Measurements from ENCODE around the gene MAGI1. TPM values are rescaled to one million over a fixed set of nuclear protein-coding genes. Genes with fewer than 3 reads are reported as not detected.

MAGI1 gene
- total RNA-seq, 2 experiments from 2014 or later, result 0.47 to 0.51 TPM

GRCh38 chr3:65647369-65647768 lies 391.3 kb downstream of the MAGI1 start:
- POLR2A ChIA-PET, result no interaction called here
- Mint-ChIP-seq H3K9me3 (peaks cover 15% of the 10 kb centered on the region), H3K27ac (no peak overlapping the region), H3K4me1 (ENCODE audit: low read depth) (no peaks in the 10 kb centered on the region), H3K36me3 (ENCODE audit: low read depth) (no peaks in the 10 kb centered on the region), H3K4me3 (no peak overlapping the region), H3K27me3 (no peaks in the 10 kb centered on the region)
- intact Hi-C loops (cut with micrococcal nuclease), result no loop called here
- ATAC-seq (no peak), DNase-seq (no peak)
- CTCF ChIA-PET, result no interaction called here
- TF ChIP-seq, protein P1, sequence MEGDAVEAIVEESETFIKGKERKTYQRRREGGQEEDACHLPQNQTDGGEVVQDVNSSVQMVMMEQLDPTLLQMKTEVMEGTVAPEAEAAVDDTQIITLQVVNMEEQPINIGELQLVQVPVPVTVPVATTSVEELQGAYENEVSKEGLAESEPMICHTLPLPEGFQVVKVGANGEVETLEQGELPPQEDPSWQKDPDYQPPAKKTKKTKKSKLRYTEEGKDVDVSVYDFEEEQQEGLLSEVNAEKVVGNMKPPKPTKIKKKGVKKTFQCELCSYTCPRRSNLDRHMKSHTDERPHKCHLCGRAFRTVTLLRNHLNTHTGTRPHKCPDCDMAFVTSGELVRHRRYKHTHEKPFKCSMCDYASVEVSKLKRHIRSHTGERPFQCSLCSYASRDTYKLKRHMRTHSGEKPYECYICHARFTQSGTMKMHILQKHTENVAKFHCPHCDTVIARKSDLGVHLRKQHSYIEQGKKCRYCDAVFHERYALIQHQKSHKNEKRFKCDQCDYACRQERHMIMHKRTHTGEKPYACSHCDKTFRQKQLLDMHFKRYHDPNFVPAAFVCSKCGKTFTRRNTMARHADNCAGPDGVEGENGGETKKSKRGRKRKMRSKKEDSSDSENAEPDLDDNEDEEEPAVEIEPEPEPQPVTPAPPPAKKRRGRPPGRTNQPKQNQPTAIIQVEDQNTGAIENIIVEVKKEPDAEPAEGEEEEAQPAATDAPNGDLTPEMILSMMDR (IDR thresholded peaks at IDR 0.05), result no peak

DNA sequence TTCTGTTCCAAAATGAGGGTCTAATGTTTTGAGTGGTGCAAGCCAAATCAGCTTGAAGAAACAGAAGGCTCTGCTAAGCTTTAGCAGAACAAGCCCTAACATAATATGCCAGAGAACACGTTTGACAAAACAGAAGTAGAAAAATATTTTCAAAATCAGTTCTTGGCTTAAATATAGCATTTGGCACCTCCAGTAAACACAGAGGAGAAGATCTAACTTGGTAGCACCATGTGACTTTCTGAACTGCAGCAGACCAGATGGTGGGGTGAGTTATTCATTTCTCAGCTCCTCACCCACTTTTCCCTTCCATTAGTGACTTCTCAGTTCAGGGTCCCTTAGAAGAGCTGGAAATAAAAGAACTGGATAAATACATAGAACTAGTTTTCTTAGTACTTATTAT lies 395.8 kb downstream of the MAGI1 start:
- Mint-ChIP-seq H3K36me3 (ENCODE audit: low read depth) (no peaks in the 10 kb centered on the region), H3K4me3 (no peak overlapping the region), H3K27ac (no peak overlapping the region), H3K9me3 (peaks cover 11% of the 10 kb centered on the region), H3K27me3 (no peaks in the 10 kb centered on the region), H3K4me1 (ENCODE audit: low read depth) (no peaks in the 10 kb centered on the region)
- TF ChIP-seq, protein P1 (IDR thresholded peaks at IDR 0.05), result no peak
- ATAC-seq (no peak), DNase-seq (no peak)
- POLR2A ChIA-PET, result no interaction called here
- intact Hi-C loops (cut with micrococcal nuclease), result no loop called here
- CTCF ChIA-PET, result no interaction called here

DNA sequence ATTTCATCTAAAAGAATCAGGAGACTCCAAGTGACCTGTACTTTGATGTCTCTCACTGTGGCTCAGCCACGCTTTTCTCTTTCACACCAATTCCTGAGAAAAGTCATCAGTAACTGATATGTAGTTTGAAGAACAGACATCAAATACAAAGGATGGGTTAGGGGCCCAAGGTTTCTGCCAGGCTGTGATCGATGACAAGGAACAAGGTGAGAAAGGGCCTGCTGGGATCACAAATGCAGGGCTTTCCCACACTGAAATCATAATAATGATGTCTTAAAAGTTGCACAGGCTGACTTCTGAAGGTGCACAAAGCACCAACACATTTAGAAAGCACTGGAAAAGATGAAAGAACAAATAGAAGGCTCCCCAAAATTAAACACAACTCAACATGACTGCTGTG lies 396.9 kb downstream of the MAGI1 start:
- Mint-ChIP-seq H3K9me3 (peaks cover 7% of the 10 kb centered on the region), H3K27ac (no peak overlapping the region), H3K27me3 (no peaks in the 10 kb centered on the region), H3K36me3 (ENCODE audit: low read depth) (no peaks in the 10 kb centered on the region), H3K4me1 (ENCODE audit: low read depth) (no peaks in the 10 kb centered on the region), H3K4me3 (no peak overlapping the region)
- intact Hi-C loops (cut with micrococcal nuclease), result no loop called here
- ATAC-seq, result no peak
- DNase-seq, result no peak
- ChIA-PET CTCF (no interaction called here), POLR2A (no interaction called here)
- TF ChIP-seq, protein P1 (IDR thresholded peaks at IDR 0.05), result no peak

GRCh38 chr3:65641045-65641444 lies 397.7 kb downstream of the MAGI1 start:
- H3K27me3 Mint-ChIP-seq, result no peaks in the 10 kb centered on the region

DNA sequence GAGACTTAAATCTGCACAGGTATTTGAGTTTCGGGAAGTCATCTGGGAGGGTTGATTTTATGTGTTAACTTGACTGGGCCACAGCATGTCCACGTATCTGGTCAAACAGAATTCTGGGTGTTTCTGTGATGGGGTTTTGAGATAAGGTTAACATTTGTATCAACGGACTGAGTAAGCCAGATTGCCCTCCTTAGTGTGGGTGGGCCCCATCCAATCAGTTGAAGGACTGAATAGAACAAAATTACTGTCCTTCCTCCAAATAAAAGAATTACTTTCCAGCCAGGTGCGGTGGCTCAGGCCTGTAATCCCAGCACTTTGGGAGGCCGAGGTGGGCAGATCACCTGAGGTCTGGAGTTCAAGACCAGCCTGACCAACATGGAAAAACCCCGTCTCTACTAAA lies 399.3 kb downstream of the MAGI1 start:
- Mint-ChIP-seq H3K27ac (no peak overlapping the region), H3K9me3 (peaks cover 3% of the 10 kb centered on the region), H3K27me3 (no peaks in the 10 kb centered on the region), H3K4me1 (ENCODE audit: low read depth) (no peaks in the 10 kb centered on the region), H3K4me3 (no peak overlapping the region), H3K36me3 (ENCODE audit: low read depth) (no peaks in the 10 kb centered on the region)
- intact Hi-C loops (cut with micrococcal nuclease), result no loop called here
- ChIA-PET POLR2A (no interaction called here), CTCF (no interaction called here)
- DNase-seq, result no peak
- TF ChIP-seq, protein P1 (IDR thresholded peaks at IDR 0.05), result no peak
- ATAC-seq, result no peak

More at GRCh38 chr3:65641045-65641444, 397.7 kb downstream of the MAGI1 start:
- Mint-ChIP-seq H3K9me3 (peaks cover 1% of the 10 kb centered on the region), H3K27ac (no peak overlapping the region), H3K4me1 (ENCODE audit: low read depth) (no peaks in the 10 kb centered on the region), H3K4me3 (no peak overlapping the region), H3K36me3 (ENCODE audit: low read depth) (no peaks in the 10 kb centered on the region)
- CTCF ChIA-PET, result no interaction called here
- TF ChIP-seq, protein P1 (IDR thresholded peaks at IDR 0.05), result no peak
- intact Hi-C loops (cut with micrococcal nuclease), result no loop called here
- ATAC-seq (no peak), DNase-seq (no peak)
- POLR2A ChIA-PET, result no interaction called here
